Measurements from ENCODE around the gene ADORA2A. TPM values are rescaled to one million over a fixed set of nuclear protein-coding genes. Genes with fewer than 3 reads are reported as not detected.

ADORA2A gene
- total RNA-seq, 1 experiment from 2014 or later, result 3.6 TPM

DNA sequence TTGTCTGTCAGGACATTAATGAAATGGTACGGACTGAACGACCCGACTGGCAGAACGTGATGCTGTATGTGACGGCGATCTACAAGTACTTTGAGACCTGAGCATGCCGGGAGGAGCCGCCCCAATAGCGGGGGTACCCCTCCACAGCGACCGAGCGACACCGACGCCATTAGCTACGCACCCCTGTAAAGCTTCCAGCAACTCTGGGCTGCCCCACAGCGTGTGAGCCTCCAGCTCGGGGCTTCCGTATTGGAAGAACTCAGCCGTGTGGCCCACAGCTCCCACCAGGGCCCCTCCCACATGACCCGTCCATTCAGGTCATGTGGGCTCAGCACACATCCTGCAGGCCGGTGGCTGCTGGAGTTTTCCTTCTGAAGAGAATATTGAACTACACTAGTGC is 12.9 kb upstream of the ADORA2A start:
- POLR2A ChIA-PET, result no interaction called here
- Histone ChIP-seq H3K36me3 (ENCODE audit: control insufficient read depth in 1 of 2, insufficient read depth in 2 of 2, low read length in 2 of 2) (peaks cover 5 to 12% of the 10 kb centered on the region in 2 experiments; a peak in 3 of 4 replicates), H3K4me1 (ENCODE audit: control insufficient read depth in 1 of 2, insufficient read depth in 2 of 2, low read length in 2 of 2) (peaks cover 0 to 8% of the 10 kb centered on the region in 2 experiments; a peak in 1 of 4 replicates), H3K79me2 (ENCODE audit: insufficient read depth, low read length) (no peaks in the 10 kb centered on the region; the same call in 1 of the 2 replicates), H3K9me3 (ENCODE audit: control insufficient read depth in 1 of 2, insufficient read depth in 1 of 2, low read depth in 1 of 2, low read length in 2 of 2) (no peaks in the 10 kb centered on the region), H3K4me3 (replicated peaks in 1 of 2; ENCODE audit: low read depth in 1 of 2, low read length in 2 of 2) (no peak overlapping the region), H4K20me1 (ENCODE audit: insufficient read depth) (no peaks in the 10 kb centered on the region), H3K9me2 (ENCODE audit: insufficient read depth) (no peaks in the 10 kb centered on the region), H3K4me2 (ENCODE audit: low read length) (no peak overlapping the region), H3K27ac (ENCODE audit: low read depth, low read length) (no peak overlapping the region), H3K9ac (ENCODE audit: low read length) (no peak overlapping the region), H3K27me3 (ENCODE audit: insufficient read depth, low read length) (no peaks in the 10 kb centered on the region), H2AFZ (ENCODE audit: low read depth, low read length, poor library complexity, severe bottlenecking) (no peak overlapping the region)
- no TSS peak for BruUV-seq (replicated peaks)
- RAD21 ChIA-PET (ENCODE audit: low non-redundant PET in 1 of 2, low total read pairs in 2 of 2, uncharacterized antibody in 2 of 2, unreplicated experiment in 2 of 2), result no interaction called here
- TF ChIP-seq ZNF274 (IDR thresholded peaks at IDR 0.05; ENCODE audit: low read depth, low read length), result no peak
- TF ChIP-seq SIN3A (IDR thresholded peaks at IDR 0.05; ENCODE audit: low read depth), result no peak
- TF ChIP-seq SP1 (IDR thresholded peaks at IDR 0.05; ENCODE audit: low read depth), result no peak
- TF ChIP-seq JUND (IDR thresholded peaks at IDR 0.05), result no peak
- TF ChIP-seq, protein P1, sequence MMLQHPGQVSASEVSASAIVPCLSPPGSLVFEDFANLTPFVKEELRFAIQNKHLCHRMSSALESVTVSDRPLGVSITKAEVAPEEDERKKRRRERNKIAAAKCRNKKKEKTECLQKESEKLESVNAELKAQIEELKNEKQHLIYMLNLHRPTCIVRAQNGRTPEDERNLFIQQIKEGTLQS (IDR thresholded peaks at IDR 0.05), result no peak
- TF ChIP-seq, protein P2, sequence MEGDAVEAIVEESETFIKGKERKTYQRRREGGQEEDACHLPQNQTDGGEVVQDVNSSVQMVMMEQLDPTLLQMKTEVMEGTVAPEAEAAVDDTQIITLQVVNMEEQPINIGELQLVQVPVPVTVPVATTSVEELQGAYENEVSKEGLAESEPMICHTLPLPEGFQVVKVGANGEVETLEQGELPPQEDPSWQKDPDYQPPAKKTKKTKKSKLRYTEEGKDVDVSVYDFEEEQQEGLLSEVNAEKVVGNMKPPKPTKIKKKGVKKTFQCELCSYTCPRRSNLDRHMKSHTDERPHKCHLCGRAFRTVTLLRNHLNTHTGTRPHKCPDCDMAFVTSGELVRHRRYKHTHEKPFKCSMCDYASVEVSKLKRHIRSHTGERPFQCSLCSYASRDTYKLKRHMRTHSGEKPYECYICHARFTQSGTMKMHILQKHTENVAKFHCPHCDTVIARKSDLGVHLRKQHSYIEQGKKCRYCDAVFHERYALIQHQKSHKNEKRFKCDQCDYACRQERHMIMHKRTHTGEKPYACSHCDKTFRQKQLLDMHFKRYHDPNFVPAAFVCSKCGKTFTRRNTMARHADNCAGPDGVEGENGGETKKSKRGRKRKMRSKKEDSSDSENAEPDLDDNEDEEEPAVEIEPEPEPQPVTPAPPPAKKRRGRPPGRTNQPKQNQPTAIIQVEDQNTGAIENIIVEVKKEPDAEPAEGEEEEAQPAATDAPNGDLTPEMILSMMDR (IDR thresholded peaks at IDR 0.05 in 2 of 3, conservative IDR thresholded peaks at IDR 0.05 in 1 of 3; ENCODE audit: borderline replicate concordance in 1 of 3, insufficient read depth in 1 of 3, low read depth in 2 of 3, low read length in 2 of 3), result no peak
- TF ChIP-seq TCF7L2 (IDR thresholded peaks at IDR 0.05; ENCODE audit: borderline replicate concordance, extremely low read depth, insufficient read depth, insufficient read length), result no peak
- no peak for TF ChIP-seq YY1 (IDR thresholded peaks at IDR 0.05; ENCODE audit: extremely low read depth, insufficient replicate concordance, low read depth, low read length)
- TF ChIP-seq ELF1 (IDR thresholded peaks at IDR 0.05; ENCODE audit: borderline replicate concordance, low read depth), result no peak
- TF ChIP-seq RAD21 (IDR thresholded peaks at IDR 0.05; ENCODE audit: low read depth), result no peak
- TF ChIP-seq ZFX (IDR thresholded peaks at IDR 0.05), result no peak
- TF ChIP-seq CBX3 (IDR thresholded peaks at IDR 0.05; ENCODE audit: low read depth), result no peak
- TF ChIP-seq POLR2A (IDR thresholded peaks at IDR 0.05; ENCODE audit: borderline replicate concordance, extremely low read depth, insufficient read depth, insufficient read length), result no peak
- DNase-seq (ENCODE audit: low read depth, low spot score) (no peak), ATAC-seq (no peak)
- intact Hi-C loops (cut with micrococcal nuclease), result no loop called here
- CTCF ChIA-PET, result no interaction called here
